ENCODE data around the gene GUCA1A.

- TF ChIP-seq POLR2A (IDR thresholded peaks at IDR 0.05; ENCODE audit: low read length) = no peak
- no peak for TF ChIP-seq GATA1 (IDR thresholded peaks at IDR 0.05; ENCODE audit: low read depth, low read length)
Measured at GRCh38 chr6:42204768-42205282, 31.7 kb downstream of the GUCA1A start.
